ENCODE measurements around the gene GPC2.
"Not testable (repeated sequence)": the region's sequence is repeated elsewhere in the genome, so short reads cannot be mapped to it uniquely, and the experiment has no call there.

GPC2 gene

DNA sequence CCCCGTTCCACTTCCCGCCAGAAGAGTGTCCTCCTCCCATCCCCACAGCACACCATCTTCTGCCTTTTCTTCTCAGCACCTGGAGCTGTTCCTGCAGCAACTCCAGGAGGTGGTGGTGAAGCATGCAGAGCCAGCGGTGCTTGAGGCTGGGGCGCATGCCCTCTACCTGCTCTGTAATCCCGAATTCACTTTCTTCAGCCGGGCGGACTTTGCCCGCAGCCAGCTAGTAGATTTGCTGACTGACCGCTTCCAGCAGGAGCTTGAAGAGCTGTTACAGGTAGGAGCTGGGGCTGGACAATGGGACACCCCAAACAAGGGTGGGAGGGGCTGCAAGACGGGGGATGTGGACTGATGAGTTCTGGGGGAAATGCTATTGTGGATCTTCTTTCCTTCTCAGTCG is 23.5 kb upstream of the GPC2 start:
- DNase-seq, result no peak

DNA sequence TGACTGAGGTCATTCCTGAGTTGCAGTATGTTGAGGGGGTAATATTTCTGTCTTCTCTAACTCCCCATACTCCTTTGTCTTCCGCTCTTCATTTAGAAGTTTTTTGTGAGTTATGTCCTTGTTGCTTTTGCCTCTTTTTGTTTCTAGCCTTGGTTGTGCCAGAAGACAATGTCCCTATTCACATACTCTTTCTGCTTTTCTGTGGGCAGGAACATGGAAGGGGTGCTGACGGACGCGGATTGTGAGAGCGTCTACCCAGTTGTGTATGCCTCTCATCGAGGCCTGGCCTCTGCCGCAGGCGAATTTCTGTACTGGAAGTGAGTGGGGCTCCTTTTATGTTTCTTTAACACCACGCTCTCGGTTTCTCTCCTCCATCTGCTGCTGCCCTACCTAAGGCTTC is 21.1 kb upstream of the GPC2 start:
- no peak for DNase-seq

DNA sequence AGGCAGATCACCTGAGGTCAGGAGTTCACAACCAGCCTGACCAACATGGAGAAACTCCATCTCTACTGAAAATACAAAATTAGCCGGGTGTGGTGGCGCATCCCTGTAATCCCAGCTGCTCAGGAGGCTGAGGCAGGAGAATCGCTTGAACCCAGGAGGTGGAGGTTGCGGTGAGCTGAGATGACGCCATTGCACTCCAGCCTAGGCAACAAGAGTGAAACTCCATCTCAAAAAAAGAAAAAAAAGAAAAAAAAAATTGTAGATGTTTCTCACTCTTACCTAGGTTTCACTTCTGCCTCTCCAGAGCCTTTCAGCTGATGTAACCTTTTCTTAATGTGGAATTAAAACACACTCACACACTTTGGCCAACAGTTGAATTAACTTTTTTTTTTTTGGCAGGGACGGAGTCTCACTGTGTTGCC is 18.7 kb upstream of the GPC2 start:
- not testable (repeated sequence) for DNase-seq

DNA sequence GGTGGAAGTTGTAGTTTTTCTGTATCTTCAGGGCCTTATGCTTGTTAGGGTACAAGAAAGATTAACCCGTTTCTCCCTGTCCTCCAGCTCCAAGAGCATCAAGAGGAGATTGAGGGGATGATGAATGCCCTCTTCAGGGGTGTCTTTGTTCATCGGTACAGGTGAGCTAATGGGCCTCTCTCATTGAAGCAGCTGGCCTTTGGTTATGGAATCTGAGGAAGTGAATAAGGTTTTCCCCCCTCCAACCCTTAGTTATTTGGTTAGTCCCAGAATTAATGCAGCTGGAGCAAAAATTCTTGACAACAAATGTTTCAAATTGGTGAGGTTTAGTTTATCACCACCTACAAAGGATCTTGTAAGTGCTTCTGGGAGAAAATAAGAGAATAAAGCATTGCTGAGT is 18.0 kb upstream of the GPC2 start:
- DNase-seq, result no peak

DNA sequence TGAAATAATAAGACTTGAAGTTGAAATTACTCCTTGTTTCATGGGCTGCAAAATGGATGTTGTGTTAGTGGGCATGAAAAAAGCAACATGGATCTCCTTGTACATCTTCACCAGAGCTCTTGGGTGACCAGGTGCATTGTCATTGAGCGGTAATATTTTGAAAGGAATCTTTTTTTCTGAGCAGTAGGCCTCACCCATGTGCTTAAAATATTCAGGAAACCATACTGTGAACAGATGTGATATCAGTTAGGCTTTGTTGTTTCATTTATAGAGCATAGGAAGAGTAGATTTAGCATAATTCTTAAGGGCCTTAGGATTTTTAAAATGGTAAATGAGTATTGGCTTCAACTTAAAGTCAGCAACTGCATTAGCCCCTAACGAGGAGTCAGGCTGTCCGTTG is 15.8 kb upstream of the GPC2 start:
- no peak for DNase-seq

DNA sequence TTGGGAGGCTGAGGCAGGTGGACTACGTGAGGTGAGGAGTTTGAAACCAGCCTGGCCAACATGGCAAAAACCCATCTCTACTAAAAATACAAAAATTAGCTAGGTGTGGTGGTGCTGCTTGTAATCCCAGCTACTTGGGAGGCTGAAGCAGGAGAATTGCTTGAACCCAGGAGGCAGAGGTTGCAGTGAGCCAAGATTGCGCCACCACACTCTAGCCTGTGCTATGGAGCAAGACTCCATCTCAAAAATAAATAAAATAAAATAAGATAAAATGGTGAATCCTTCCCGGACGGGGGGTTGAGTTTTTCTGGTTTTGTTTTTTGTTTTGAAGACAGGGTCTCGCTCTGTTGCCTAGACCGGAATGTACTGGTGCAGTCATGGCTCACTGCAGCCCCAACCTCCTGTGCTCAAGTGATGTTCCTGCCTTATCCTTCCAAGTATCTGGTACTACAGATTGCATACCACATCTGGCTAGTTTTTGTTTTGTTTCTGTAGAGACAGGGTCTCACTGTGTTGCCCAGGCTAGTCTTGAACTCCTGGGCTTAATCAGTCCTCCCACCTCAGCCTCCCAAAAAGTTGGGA is 15.2 kb upstream of the GPC2 start:
- DNase-seq, result not testable (repeated sequence)

DNA sequence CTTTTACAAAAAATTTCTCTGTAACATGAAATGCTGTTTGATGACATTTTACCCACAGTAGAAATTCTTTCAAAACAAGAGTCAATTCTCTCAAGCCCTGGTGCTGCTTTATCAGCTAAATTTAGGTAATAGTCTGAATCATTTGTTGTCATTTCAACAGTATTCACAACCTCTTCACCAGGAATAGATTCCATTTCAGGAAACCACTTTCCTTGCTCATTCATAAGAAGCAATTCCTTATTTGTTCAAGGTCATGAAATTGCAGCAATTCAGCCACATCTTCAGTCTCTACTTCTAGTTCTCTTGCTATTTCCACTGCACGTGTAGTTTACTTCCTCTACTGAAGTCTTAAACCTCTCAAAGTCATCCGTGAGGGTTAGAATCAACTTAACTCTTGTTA is 14.6 kb upstream of the GPC2 start:
- DNase-seq, result no peak

DNA sequence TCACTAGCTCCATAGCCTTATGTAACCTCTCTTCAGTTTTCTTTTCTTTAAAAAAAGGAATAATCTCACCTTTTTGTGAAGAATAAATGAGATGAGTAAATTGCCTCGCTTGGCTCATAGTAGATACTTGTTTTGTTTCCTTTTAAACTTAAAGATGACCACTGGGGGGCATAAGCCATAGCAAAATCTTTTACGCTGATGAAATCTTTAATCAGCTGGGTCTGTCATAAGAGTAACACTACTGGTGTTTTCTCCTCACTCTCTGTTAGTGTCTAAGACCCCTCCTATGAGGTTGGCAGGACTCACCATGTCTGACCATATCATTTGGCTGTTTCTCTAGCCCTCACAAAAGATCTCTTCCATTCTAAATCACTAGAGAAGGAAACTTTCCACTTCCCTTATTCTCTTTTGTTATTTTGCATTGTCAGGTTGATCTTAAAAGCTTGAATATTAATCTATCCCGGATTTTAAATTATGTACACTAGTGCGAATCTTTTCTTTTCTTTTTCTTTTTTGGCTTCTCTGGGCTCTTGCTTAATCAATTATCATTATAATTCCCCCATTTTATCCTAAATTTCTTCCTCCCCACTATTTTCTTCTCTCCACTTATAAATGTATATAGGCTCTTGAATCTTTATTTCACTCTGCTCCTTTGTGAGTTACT is 13.0 kb upstream of the GPC2 start:
- no peak for DNase-seq

DNA sequence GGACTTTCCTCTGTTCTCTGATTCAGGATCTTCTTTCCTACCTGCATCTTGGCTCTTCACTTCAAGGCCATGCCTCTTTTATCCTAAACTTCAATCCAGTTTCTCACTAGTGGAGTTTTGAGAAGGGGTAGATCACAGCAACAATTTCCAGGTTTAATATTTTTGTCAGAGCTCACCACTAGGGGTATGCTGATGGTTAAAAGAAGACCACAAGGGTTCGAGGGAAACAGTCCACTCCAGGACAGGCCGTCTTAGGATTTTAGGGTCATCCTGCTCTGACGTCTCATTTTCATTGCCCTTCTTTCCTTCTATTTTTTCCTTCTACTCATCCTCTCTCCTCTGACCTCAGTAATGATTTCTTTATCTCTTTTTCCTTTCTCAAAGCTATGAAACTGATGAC is 11.9 kb upstream of the GPC2 start:
- no peak for DNase-seq

DNA sequence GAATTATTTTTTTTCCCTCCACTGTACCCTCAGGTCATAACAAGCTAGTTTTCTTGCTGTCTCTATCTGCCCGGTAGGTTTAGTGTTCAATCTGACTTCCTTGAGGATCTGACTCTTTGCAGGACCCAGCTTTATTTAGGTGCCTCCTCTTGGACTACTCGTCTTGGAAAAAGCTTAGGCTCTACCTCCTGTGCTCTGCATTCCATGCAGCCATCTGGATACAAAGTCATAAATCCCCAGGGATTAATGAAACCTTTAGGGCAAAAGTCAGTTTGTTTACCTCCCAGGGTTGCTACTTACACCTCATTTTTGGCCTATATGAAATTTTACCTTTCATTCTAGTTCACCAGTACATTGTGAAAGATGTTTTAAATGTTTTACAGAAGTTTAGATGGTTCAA is 8.5 kb upstream of the GPC2 start:
- no peak for DNase-seq

DNA sequence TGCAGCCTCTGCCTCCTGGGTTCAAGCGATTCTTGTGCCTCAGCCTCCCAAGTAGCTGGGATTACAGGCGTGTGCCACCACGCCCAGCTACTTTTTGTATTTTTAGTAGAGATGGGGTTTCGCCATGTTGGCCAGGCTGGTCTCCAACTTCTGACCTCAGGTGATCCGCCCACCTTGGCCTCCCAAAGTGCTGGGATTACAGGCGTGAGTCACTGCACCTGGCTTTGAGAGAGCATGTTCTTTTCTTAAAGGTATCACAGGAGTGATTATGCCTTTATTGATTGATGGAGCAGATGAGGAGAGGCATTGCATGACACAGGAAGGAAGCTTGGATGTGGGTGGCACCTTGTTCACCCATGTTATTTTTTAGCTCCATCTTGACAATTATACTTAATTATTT is 5.9 kb upstream of the GPC2 start:
- not testable (repeated sequence) for DNase-seq

DNA sequence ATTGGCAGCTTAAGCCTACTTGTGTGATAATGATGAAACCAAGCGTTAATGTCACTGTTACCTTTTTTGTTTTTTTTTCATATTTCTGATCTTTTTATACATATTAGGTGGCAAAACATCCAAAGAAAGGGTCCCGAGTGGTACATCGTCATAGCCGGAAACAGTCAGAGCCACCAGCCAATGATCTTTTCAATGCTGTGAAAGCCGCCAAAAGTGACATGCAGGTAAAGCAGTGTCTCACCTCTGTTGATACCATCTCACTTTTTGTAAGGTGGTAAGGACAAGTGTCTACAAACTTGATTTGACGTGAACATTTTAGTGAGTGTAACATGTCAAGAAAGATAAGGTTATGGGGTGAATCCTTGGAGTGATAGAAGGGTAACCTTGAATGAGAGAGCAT is 5.4 kb upstream of the GPC2 start:
- not testable (repeated sequence) for DNase-seq

DNA sequence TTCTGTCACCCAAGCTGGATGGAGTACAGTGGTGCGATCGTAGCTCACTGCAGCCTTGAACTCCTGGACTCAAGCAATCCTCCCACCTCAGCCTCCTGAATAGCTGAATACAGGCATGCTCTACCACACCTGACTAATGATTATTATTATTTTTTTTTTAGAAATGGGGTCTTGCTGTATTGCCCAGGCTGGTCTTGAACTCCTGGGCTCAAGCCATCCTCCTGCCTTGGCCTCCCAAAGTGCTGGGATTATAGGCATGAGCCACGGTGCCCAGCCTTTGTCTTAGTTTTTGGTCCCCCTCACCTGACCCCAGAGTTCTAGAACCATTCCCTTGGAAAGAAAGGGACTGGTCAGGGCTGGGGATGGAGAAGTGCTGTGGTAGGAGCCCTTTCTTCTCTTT is 2.9 kb upstream of the GPC2 start:
- DNase-seq, result not testable (repeated sequence)

DNA sequence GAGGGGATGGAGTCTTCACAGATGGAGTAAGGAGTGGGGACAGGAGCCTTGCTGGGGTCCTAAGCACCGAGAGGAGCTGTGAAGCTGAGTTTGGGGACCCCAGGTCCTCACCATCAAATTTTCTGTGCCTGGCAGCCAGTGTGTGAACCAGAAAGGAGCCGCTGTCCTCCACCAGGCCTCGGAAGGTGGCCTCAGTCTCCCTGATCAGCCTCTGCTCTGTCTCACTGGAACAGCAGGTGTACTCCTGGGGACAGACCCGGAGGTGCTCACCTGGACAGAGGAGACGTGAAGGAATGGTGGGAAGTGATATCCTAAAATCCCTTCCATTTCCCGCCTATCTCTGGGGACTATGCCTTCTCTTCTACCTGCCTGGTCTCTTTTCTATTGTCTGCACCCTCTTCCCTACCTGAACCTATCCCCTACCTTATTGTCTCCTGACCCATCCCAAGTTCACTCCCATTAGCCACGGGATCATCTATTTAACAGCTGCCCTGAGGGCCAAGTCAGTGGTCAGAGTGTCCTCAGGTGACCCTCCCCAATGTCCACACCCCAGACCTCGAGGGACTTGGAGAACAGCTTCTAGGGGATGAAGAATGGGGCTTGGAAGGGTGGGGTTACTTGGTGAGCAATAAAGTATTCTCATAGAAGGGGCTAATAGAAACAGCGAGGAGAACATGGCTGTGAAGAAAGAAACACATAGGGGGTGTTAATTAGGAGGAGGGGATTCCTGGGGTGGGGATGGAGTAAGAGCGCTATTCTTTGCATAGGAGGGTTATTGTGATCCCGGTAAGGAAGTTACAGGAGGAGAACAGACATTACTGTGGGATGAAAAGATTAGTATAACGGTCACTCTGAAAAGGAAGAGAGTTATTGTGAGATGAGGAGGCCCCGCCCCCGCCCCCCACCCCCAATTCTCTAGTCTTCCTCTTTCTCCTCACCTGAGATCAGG is 811 bp downstream of the GPC2 start:
- no peak for DNase-seq

DNA sequence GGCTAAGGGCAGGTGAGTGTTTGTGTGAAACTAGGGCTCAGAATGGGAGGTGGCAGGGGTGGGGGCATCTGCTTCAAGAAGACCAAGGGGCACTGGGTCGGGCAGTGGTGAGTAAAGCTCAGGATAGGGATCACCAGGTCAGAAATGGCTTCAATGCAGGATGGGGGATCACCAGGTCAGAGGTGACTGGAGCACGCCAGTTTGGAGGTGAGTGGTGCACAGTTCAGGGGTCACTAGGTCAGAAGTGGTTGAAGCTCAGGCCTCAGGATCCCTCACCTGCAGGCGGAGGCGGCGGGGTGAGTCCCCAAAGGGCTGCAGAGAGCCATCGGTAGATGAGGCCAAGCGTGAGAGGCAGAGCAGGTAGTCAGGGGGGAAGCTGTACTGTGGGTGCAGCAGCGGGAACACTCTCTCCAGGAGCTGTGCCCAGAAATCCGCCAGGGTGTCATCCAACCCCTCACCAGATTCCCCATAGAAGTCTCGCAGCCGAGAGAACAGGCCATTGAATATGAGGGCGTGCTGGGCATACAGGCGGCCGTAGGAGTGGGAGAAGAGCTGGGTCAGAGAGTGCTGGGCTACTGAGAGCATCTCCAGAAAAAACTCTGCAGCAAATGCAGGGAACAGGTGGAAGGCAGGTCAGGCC is 1.8 kb downstream of the GPC2 start:
- no peak for DNase-seq

DNA sequence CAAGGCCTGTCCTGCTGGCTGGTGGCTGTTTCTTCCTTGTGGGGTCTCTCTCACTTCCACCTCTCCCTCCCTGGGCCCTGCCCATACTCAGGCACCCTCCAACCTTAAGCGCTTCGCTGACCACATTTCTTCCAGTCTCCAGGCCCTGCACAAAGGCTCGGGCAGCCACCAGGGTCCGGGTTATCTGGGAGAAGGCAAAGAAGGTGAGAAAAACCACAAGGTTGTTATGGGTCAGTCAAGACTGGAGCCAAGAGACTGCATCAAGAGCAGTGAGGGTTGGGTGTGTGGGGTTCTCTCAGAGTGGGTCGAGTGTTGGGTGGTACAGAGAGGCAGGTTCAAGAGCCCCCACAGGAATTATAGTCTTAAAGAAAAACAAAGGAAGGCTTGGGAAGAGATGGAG is 2.6 kb downstream of the GPC2 start:
- DNase-seq, result no peak

DNA sequence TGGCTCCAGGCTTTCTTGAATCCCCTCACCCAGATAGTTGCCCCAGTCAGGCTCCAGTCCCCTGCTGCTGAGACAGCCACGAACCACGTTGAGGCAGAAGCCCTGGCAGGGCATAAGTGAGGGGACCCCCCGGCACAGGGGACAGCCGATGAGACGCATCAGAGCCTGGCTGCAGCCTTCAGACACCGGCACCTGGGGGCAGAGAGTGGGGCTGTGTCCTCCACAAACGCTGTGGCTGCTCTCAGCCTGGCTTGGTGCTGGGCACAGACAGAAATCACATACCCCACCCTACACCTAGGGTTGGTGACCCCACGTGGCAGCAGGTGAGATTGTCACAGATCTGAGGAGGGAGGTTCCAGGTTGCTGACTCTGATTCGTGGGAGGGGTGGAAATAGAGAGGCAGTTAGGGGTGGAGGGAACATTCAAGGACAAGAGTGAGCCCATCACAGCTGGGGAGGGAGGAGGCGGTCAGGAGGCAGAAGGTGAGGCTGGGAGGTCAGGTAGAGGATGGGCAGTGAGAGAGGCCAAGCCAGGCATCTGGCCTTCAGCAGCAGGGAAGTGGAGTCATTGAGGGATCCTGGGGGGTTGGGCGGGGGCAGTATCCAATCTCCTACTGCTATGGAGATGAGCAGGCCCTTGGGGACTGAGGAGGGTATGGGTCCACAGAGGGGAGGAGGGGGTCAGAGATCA is 3.2 kb downstream of the GPC2 start:
- no peak for DNase-seq

DNA sequence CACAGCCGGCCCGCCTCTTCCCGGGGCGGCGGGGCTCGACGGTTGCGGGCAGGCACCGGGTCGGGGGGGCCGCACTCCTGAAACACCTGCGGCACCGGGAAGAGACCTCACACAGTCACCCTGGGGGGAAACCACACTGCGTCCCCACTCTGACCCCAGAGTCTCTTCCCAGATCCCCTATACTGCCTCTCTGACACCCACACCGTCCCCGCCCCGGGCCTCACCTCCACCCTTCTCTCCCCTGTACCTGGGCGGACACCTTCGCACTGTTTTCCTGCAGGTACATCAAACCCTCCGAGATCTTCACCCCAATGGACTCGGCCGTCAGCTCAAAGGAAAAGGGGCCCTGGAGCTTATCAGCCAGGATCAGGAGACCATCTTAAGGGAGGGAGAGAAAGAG is 5.3 kb downstream of the GPC2 start:
- no peak for DNase-seq

DNA sequence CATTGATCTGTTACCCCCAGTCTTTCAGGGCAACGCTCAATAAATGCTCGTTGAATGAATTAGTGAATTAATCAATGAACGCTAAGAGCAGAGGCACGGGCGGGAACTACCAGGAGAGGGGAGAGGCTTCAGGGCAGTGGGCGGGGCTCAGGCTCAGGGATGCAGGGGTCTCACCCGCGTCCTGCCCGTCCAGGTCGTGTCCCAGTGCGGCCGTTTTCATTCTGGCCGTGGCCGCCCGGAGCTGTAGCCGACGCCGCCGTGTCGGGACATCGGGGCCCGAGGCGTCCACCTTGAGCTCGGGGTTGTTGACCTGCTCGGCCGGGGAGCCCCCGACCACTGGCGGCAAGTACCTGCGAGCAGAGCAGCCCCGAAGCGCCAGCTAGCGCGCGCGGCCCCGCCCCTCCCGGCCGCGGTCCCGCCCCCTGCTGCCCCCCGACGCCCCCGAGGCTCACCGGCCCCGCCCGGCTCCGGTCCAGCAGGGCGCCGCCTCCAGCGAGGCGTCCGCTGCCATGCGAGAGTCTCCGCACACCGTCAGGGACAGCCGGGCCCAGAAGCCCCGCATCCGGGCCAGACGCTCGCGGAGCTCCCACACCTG is 6.0 kb downstream of the GPC2 start:
- no peak for DNase-seq

DNA sequence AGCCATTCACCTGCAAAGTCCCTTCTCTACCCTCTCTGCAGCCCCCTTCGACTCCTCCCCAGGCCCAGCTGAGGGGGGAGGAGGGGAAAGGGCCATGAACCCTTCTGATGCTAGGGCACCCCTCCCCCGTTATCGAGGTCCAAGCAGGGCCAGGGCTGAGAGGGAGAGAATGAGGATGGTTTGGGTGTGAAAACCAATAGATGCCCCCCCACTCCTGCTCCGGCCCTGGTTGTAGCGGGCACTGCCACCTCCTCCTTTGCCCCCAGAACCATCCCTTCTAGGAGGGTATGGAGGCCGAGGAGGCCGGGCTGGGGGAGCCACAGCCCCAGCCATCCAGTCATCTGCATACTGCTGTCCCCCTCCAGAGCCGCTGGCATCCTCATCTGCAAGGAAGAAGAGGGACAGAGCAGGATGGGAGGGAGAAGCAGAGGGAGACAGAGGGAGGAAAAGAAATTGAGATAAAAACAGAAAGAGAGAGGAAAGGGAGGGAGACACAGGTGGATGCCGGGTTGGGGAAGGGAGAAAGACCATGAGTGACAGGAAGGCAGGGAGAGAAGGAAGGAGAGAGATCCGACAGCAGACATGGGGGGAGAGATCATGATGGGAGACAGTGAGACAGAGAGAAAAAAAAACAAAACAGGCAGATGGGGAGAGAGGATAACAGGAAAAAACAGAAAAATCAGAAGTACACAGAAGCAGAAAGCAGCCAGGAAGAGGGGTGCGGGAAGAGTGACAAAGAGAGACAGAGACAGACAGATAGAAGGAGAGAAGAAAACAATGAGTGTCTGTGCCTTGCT is 6.9 kb downstream of the GPC2 start:
- no peak for DNase-seq

DNA sequence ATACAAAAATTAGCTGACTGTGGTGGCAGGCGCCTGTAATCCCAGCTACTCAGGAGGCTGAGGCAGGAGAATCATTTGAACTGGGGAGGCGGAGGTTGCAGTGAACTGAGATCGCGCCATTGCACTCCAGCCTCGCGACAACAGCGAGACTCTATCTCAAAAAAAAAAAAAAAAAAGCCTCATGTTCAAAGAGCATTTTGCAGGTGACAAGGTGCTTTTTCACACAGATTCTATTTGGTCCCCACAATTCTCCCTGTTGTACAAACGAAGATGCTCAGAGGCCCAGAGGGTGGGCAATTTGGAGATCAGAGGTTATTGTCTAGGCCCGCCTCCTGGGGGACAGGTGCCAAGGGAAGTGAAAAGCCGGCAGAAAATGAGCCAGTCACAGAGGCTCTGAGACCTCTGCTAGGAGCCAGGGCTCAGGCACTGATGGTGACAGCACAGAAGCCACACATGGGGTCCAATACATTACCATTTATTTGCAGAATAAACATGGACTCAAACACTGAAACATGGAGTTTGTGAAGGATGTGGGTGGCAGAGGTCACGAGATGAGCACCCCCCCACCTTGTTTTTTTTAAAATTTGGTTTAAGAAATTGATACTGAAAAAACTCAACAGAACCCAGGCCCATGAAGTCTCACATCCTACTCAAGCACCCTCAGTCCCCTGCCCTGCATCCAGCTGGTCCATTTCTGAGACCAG is 7.9 kb downstream of the GPC2 start:
- peak; percentile 7 for DNase-seq

Measured in NCI-H1105 (cell line).